IPS-NIHi7 (cell line): ENCODE measurements around the gene JAKMIP3.
"Not testable (repeated sequence)": the region's sequence is repeated elsewhere in the genome, so short reads cannot be mapped to it uniquely, and the experiment has no call there.

Experiments used
- DNase-seq: peaks from one replicate; pipeline ENCODE4 v3.0.0; 2012; ENCODE audit warnings: mixed read lengths; ENCODE audit errors: extremely low spot score

The JAKMIP3 gene

DNA sequence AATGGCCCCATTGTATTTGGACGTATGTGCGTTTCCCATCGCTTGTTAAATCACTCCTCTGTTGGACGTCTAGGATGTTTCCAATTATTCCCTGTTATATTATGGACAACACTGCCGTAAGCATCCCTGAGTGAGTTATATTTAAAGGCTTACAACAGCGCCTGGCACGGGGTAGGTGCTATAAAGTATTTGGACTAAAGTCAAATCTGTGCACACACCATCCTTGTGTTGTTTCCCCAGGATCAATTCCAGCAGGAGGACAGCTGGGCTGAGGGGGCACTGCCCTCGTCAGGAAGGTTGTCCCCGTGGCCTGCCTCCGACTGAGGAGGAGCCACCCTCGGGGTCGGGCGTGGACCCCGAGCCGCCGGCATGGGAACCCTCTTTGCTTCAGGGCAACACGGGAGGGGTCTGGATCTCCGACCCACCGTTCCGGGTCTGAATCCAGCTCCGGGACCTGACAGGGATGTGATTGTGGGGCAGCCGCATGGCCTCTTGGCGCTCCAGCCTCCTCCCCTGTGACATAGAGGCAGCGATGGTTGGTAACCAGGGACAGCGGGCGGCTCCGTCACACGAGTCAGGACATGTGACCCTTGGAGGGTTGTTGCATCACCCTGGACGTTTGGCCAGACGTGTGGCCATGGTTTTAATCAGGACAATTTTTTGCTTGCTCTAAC lies 1.5 kb upstream of the JAKMIP3 start:
- DNase-seq = no peak

DNA sequence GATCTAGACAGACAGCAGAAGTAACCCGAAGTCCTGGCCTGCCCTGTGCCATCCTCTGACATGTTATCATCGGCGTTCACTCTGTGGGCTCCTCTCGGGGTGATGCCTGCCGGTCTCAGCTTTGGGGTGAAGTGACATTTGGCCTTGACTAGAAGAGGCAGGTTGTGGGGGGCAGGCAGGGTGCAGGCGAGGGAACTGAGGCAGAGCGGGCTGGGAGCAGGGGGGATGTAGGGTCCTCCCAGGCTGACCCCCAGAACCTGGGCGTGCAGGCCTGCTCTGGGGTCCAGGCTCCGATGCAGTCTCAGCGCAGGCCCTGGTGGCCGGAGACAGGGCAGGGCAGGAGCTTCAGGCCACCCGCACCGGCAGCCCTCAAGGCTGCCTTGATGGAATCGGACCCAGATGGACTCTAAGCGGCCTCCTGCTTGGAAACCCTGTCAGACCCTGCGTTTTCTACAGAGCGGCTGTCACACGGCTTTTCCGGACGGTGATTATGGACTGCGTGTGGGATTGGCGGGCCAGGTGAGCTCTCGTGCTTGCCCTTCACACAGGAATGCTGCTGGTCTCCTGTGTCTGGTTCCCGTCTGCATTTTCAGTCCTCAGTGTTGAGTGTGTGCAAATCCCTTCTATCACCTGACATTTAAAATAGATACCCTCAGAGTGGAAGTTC lies 842 bp upstream of the JAKMIP3 start:
- DNase-seq = no peak

- DNase-seq = no peak
Measured at GRCh38 chr10:132066186-132066585, 440 bp downstream of the JAKMIP3 start.

DNA sequence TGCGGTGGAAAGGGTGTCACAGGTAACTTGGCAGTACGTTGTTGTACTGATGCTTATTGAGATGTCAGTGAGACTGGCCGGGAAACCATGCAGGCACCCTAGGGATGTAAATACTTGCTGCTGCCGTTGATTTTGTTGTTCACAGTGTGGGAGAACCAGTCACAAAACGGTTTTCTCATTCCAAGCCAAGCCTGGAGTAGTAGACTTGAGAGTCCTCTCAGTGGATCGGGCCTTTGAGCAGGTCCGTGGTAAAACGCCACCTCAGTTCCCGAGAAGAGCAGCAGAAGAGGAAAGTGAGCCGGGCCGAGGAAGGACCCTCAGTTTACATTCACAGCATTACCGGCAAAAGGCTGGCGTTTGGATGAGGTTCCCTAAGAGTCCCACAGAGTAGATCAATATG lies 1.1 kb downstream of the JAKMIP3 start:
- no peak for DNase-seq

DNA sequence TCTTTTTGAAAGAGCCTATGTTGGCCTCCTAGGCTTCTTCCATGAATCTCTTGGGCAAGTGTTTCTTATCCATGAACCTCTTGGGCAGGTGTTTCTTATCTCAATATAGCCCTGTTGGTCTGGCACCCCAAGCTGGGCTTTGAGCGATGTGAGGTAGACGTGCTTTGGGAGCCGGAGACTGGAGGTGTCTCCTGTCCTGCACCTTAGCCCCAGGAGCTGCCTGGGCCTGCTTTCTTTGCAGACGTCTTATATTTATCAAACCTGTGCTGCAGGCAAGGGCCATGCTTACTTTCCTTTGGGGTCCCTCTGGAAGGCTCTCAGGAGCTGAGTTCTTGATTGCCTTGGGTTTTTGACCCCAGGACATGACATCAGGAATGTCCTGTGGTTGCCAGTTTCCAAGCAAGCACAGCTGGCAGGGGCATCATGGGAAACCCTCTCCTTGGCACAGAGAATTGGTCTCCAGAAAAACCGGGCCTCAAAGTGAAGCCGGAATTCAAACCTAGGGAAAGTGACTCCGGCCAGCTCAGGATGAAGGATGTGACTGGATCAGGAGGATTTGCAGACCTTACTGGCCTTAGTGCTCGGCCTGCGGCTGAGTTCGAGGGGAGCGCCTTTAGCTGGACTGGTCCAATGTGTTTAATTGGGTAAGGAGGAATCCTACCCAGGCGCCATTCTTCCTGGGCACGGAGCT lies 2.8 kb downstream of the JAKMIP3 start:
- DNase-seq = no peak

DNA sequence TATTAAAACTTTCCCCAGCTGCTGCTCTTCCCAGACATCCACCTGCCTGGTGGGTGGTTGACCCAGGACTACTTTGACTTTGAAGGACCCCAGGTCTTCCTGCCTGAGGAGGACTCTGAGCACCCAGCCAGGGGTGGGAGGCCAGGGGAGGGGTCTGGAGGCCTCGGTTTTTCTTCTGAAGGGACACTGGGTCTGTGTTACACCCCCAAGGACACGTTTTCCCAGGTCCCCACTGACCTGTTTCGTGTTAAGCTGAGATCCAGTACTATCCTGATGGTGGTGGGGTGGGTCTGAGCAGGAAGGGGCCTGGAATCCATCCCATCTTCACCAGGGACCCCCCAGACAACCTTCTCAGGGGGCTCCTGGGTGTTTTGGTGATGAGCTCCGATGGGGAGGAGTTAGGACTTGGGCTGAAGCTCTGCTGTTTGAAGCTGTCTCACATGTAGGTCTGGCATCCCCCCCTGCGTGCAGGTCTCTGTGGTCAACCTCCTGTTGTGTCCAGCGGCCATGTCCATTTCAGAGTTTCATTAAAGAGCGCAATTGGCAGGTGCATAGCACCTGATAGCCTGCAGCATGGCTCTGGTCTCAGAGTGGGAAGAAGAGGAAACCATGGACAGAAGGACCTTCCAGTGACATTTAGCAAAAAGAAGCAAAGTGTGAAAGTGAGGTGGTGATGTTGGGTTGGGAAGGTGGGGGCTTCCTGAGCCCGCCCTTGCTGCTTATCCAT lies 3.5 kb downstream of the JAKMIP3 start:
- no peak for DNase-seq

DNA sequence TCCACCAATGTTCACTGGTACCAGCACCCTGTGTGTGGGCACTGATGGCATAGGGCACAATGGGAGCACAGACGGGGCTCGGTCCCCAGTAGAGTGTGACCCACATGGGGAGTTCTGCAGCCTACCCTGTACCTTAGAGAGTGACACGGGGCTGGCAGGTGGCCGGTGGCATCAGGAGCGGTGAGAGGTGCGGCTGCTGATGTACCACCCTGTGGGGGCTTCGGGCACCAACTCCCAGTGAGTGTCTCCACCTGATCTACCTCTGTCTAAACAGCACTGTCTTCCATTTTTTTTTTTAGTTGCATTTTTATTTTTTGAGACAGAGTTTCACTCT lies 4.1 kb downstream of the JAKMIP3 start:
- DNase-seq = no peak

DNA sequence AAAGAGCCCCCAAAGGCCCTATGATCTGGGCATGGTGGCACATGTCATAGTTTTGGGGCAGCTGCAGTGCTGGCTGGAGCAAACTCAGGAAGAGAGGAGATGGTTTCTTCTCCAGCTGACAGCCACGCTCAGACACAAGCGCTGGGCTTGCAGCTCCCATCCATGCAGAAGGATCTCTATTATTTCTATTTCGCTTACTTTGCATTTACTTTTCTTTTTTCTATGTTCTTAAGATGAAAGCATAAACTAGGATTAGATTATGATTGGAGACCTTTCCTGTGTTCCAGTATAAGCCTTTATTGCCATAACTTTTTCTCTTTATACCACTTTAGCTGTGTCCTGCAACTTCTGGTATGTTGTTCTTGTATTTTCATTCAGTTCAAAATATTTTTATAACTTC lies 5.0 kb downstream of the JAKMIP3 start:
- no peak for DNase-seq

DNA sequence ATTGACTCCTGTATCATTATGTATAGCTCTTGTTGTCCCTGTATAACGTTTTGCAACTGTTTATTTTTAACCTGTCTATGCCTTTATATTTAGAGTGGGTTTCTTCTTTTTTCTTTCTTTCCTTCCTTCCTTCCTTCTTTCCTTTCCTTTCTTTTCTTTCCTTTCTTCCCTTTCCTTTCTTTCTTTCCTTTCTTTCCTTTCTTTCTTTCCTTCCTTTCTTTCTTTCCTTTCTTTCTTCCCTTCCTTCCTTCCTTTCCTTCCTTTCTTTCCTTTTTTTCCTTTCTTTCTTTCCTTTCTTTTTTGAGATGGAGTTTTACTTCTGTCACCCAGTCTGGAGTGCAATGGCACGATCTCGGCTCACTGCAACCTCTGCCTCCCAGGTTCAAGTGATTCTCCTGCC lies 5.9 kb downstream of the JAKMIP3 start:
- DNase-seq = no peak

- DNase-seq = no peak
Measured at GRCh38 chr10:132075909-132076577, 10.3 kb downstream of the JAKMIP3 start.

- no peak for DNase-seq
Measured at GRCh38 chr10:132076578-132077081, 10.9 kb downstream of the JAKMIP3 start.

DNA sequence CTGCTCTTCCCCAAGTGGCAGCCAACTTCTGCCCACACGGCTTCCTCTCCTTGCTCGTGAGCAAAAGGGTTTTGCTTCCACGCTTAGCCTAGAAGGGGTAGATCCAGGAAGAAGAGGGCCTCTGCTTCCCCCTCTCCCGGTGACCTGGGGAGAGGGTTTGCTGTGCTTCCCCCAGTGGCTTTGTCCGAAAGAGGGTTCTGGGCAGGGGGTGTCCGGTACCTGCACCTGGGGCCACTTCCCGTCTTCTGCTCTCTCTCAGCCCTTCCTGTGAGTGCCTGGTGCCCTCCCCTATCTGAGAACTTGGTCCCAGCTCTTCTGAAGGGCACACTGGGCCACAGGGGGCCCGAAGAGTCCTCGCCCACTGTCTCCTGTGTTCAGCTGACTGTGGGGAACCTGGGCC lies 11.3 kb downstream of the JAKMIP3 start:
- DNase-seq = no peak

DNA sequence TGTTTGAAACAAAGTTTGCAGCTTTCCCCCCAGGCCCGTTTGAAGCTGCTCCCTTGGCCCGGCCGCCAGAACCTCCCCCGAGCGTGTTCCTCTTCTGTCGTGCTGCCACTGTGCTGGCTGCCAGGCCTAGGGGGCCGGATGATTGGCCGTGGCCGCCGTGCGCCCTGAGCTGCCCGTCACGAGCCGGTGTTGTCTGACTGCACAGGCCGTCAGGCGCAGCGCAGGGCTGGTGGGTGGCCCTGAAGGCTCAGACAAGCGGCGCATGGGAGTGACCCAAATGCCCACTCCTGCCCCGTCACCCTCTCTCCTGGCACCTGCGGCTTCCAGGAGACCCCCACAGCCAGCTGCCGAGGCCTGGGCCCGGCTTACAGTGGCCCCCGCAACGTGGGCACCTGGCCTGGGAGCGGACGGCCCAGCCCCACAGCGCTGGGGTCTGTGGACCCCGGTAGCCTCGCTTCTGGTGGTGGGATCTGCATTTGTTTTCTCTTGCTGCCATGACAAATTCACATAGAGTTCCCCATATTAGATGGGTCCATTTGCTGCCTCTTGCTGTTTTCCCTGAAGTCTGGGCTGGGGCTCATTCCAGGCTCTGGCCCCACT lies 13.1 kb downstream of the JAKMIP3 start:
- no peak for DNase-seq

- not testable (repeated sequence) for DNase-seq
Measured at GRCh38 chr10:132084384-132084783, 18.6 kb downstream of the JAKMIP3 start.

DNA sequence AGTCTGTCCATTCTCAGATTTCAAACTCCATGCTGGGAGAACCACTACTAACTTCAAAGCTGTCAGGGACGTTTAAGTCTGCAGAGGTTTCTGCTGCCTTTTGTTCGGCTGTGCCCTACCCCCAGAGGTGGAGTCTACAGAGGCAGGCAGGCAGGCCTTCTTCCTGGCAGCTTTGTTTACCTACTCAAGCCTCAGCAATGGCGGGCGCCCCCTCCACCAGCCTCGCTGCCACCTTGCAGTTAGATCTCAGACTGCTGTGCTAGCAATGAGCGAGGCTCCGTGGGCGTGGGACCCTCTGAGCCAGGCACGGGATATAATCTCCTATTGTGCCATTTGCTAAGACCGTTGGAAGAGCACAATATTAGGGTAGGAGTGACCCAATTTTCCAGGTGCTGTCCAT lies 27.5 kb downstream of the JAKMIP3 start:
- DNase-seq = not testable (repeated sequence)

- DNase-seq = no peak
Measured at GRCh38 chr10:132094581-132095234, 29.0 kb downstream of the JAKMIP3 start.

- no peak for DNase-seq
Measured at GRCh38 chr10:132095403-132096113, 29.8 kb downstream of the JAKMIP3 start.

DNA sequence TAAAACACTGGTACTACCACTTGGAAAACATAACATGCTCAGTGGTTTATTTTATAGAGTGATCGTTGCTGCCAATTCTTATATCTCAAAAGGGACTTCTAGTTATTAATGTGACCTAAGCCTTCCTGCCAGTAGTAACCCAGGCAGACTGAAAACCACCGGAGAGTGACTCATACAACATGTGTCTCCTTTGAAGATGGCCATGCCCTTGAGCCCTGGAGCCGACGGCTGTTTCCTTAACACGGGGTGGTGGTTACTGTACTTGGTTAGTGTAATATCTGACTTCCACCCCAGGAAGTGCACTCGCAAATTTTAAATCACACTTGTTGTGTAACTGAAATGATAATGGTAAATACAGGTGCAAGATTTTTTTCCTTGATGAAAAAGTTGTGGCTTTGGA lies 30.5 kb downstream of the JAKMIP3 start:
- DNase-seq = no peak

DNA sequence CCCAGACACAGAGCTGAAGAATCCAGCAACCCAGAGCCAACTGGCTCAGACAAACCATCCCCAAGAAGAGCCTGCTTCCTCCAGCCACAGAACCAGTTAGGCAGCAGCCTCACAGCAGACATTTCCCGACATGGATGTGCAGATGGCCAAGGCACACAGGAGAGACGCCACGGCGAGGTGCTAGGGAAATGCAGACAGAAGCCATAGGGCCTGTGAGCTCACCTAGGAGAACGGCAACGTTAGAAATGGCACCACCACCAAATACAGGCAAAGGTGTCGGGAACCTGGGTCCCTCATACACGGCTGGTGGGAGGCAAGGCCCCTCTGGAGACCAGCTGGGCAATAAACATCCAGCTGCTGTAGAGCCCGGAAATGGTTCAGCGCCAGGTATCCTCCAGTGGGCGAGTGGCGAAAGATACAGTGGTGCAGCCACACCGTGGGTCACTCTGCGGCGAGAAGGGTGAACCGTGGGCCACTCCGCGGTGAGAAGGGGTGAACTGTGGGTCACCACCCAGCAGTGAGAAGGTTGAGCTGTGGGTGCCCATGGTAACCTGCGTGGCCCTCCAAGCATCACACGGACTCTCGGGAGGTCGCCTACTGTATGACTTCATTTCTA lies 31.2 kb downstream of the JAKMIP3 start:
- DNase-seq = no peak
